Measurements from ENCODE around the gene BEND6. TPM values are rescaled to one million over a fixed set of nuclear protein-coding genes. Genes with fewer than 3 reads are reported as not detected.

Gene BEND6
- total RNA-seq, 1 donor from 2014 or later, result 2.3 TPM

DNA sequence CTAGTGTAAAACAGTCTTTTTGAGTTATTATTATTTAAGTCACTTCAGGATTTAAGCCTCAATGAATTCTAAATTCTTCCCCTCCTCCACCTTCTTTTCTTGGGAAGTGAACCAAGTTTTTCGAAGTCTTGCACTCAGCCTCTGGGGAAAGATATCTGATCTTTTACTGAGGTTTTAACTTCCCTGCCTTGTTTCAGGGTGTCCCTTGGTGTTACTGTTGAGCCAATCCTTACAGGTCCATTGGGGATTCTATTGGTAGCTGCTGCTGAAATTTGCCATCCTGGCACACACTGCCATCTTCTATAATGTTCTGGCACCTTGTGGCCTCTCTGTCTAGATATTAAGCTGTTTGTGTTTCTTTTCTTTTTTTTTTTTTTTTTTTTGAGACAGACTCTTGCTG lies 31.7 kb downstream of the BEND6 start:
- Mint-ChIP-seq H3K4me3 (no peak overlapping the region), H3K27me3 (ENCODE audit: low read depth) (no peaks in the 10 kb centered on the region), H3K9me3 (no peaks in the 10 kb centered on the region), H3K4me1 (peaks cover under 1% of the 10 kb centered on the region), H3K36me3 (ENCODE audit: low read depth) (no peaks in the 10 kb centered on the region), H3K27ac (ENCODE audit: unreplicated experiment) (no peak overlapping the region)
- TF ChIP-seq, protein P1, sequence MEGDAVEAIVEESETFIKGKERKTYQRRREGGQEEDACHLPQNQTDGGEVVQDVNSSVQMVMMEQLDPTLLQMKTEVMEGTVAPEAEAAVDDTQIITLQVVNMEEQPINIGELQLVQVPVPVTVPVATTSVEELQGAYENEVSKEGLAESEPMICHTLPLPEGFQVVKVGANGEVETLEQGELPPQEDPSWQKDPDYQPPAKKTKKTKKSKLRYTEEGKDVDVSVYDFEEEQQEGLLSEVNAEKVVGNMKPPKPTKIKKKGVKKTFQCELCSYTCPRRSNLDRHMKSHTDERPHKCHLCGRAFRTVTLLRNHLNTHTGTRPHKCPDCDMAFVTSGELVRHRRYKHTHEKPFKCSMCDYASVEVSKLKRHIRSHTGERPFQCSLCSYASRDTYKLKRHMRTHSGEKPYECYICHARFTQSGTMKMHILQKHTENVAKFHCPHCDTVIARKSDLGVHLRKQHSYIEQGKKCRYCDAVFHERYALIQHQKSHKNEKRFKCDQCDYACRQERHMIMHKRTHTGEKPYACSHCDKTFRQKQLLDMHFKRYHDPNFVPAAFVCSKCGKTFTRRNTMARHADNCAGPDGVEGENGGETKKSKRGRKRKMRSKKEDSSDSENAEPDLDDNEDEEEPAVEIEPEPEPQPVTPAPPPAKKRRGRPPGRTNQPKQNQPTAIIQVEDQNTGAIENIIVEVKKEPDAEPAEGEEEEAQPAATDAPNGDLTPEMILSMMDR (conservative IDR thresholded peaks at IDR 0.05), result no peak
- no peak for DNase-seq (ENCODE audit: low read depth, low spot score)

DNA sequence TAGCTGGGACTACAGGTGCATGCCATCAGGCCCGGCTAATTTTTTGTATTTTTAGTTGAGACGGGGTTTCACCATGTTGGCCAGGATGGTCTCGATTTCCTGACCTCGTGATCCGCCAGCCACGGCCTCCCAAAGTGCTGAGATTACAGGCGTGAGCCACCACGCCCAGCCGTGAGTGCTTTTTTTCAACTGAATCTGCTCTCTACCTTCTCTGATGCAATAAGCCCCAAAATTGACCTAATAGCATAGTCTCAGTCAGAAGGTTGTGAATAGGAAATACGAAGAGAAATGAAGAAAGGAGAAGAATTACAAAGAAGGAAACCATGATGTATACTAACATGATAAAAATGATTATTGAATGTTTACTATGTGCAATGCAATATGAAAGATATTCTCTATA lies 33.2 kb downstream of the BEND6 start:
- H3K9me3 Mint-ChIP-seq, result no peaks in the 10 kb centered on the region
- H3K27ac Mint-ChIP-seq (ENCODE audit: unreplicated experiment), result no peak overlapping the region

DNA sequence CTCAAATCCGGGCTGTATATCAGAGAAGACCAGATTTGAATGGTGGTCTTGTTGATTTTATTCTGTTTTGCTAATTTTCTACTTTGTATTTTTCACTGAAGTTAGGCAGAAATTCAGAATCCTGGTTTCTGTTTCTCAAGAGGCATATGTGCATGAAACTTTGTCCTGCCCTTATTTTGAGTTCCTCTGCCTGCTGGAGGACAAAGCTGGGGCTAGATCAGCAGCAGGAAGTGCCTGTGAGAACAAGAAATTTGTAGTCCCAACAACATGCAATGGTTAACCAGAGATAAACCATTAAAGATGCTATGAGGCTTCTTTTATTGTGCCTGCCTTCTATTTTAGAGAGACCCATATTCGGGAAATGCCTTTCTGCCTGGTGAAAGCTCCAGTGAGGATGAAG lies 37.1 kb downstream of the BEND6 start:
- Mint-ChIP-seq H3K27ac (ENCODE audit: unreplicated experiment) (no peak overlapping the region), H3K27me3 (ENCODE audit: low read depth) (no peaks in the 10 kb centered on the region), H3K9me3 (no peaks in the 10 kb centered on the region), H3K4me3 (no peak overlapping the region), H3K4me1 (peaks cover 9% of the 10 kb centered on the region), H3K36me3 (ENCODE audit: low read depth) (no peaks in the 10 kb centered on the region)
- TF ChIP-seq, protein P1 (conservative IDR thresholded peaks at IDR 0.05), result no peak
- no peak for DNase-seq (ENCODE audit: low read depth, low spot score)

More for the DNA sequence above, 33.2 kb downstream of the BEND6 start:
- no peaks in the 10 kb centered on the region for H3K36me3 Mint-ChIP-seq (ENCODE audit: low read depth)
- DNase-seq (ENCODE audit: low read depth, low spot score), result no peak
- H3K4me1 Mint-ChIP-seq, result peaks cover 9% of the 10 kb centered on the region
- TF ChIP-seq, protein P1 (conservative IDR thresholded peaks at IDR 0.05), result no peak
- H3K27me3 Mint-ChIP-seq (ENCODE audit: low read depth), result no peaks in the 10 kb centered on the region
- no peak overlapping the region for H3K4me3 Mint-ChIP-seq

DNA sequence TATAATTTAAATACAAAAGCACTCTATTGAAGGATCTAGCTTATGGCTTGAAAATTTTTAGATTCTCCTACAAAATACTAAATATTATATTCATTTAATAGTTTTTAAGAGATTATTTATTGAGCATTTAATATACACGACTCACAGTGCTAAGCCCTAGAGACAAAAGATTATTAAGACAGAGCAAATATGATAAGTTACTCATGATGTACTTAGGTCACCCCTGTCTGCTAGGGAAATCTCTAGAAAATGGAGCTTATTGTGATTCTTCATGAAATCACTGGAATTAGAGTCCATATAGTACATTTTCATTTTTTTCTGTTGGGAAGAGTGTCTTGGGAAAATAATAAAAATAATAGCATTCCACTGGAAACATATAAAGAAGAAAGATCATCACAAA lies 37.8 kb downstream of the BEND6 start:
- no peaks in the 10 kb centered on the region for H3K27me3 Mint-ChIP-seq (ENCODE audit: low read depth)
- H3K9me3 Mint-ChIP-seq, result no peaks in the 10 kb centered on the region
- DNase-seq (ENCODE audit: low read depth, low spot score), result no peak
- no peak overlapping the region for H3K4me3 Mint-ChIP-seq
- no peak overlapping the region for H3K27ac Mint-ChIP-seq (ENCODE audit: unreplicated experiment)
- TF ChIP-seq, protein P1 (conservative IDR thresholded peaks at IDR 0.05), result no peak
- H3K4me1 Mint-ChIP-seq, result peaks cover 9% of the 10 kb centered on the region
- H3K36me3 Mint-ChIP-seq (ENCODE audit: low read depth), result no peaks in the 10 kb centered on the region

DNA sequence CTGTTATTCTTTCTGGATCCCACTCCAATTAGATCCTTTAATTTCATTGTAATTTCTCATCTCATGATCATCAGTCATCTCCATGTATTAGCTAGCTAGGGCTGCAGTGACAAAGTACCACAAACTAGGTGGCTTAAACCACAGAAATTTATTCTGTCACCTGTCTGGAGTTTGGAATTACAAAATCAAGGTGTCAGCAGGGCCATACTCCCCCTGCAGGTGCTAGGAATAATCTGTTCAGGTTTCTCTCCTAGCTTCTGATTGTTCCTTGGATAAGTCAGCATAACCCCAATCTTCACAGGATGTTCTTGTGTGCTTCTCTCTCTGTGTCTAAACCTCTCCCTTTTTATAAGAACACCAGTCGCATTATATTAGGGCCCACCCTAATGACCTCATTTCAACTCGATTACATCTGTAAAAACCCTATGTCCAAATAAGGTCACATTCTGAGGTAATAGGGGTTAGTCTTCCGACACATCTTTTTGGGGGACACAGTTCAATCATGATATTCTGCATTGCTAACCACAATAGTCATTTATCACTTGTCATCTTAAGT lies 40.5 kb downstream of the BEND6 start:
- H3K4me1 Mint-ChIP-seq, result peaks cover 9% of the 10 kb centered on the region
- TF ChIP-seq, protein P1 (conservative IDR thresholded peaks at IDR 0.05), result no peak
- H3K9me3 Mint-ChIP-seq, result no peaks in the 10 kb centered on the region
- no peaks in the 10 kb centered on the region for H3K27me3 Mint-ChIP-seq (ENCODE audit: low read depth)
- peak overlapping the region; percentile 17 for H3K27ac Mint-ChIP-seq (ENCODE audit: unreplicated experiment)
- H3K36me3 Mint-ChIP-seq (ENCODE audit: low read depth), result peaks cover 5% of the 10 kb centered on the region
- no peak overlapping the region for H3K4me3 Mint-ChIP-seq
- no peak for DNase-seq (ENCODE audit: low read depth, low spot score)
